H1 (cell line): ENCODE measurements around the gene NKAIN1.

Source experiments
- BRCA1 ChIP-seq: IDR thresholded peaks from 2 replicates; pipeline ENCODE4 v1.6.1; 2012; ENCODE audit warnings: low read depth, low read length, improper control_type of control experiment
- EP300 ChIP-seq, 2 experiments: IDR thresholded peaks; 1 replicate in 1 of 2; 2 replicates in 1 of 2; pipeline ENCODE4 v1.6.1; 2011 to 2012; ENCODE audit warnings: low read depth in 2 of 2, low read length in 2 of 2, mild to moderate bottlenecking in 2 of 2, borderline replicate concordance in 1 of 2, inconsistent platforms in 1 of 2, moderate library complexity in 1 of 2
- HDAC2 ChIP-seq, 2 experiments: fragments of 300-600 bp in 1 of 2; sonication (generic) in 1 of 2; IDR thresholded peaks; 2 replicates each; pipeline ENCODE4 v1.6.1; 2011 to 2012; ENCODE audit warnings: low read depth in 2 of 2, low read length in 2 of 2, mild to moderate bottlenecking in 2 of 2, moderate library complexity in 2 of 2, borderline replicate concordance in 1 of 2, inconsistent platforms in 1 of 2
- POLR2AphosphoS5 ChIP-seq: IDR thresholded peaks from 2 replicates; pipeline ENCODE4 v1.6.1; 2011; ENCODE audit warnings: low read depth, low read length
- ZNF274 ChIP-seq: IDR thresholded peaks from 2 replicates; pipeline ENCODE4 v1.7.0; 2012; ENCODE audit warnings: low read length, borderline replicate concordance; ENCODE audit errors: extremely low read depth
- TF ChIP-seq, protein P1 (sequence below): IDR thresholded peaks from 2 replicates; pipeline ENCODE4 v1.6.1; 2011; ENCODE audit warnings: low read length, improper control_type of control experiment

DNA sequence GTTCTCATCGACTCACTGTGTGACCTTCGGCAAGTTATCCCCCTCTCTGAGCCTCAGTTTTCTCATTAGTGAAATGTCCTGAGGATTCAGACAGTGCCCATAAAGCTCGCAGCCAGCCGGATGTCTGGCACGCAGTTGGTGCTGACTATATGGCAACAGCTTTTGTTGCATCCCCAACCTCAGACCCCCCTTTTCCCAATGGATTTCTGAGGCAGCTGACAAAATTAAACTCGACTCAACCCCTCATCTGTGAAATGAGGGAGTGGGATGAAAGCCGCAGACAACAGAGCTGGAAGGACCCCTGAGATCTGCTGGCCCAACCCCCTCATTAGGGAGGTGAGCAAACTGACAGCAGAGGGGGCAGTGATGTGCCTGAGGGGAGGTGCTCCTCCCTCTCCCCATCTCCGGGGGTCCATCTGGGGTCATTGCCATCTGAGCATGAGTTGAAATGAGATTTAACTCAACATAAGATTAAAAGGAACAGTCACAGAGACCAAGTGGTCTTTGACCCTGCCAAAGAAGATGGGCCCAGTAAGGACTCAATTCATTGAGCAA lies 40.4 kb downstream of the NKAIN1 start:
- no peak for TF ChIP-seq BRCA1
- TF ChIP-seq ZNF274 = no peak
- TF ChIP-seq POLR2AphosphoS5 = no peak
- no peak for TF ChIP-seq EP300 (IDR thresholded peaks at IDR 0.05; ENCODE audit: borderline replicate concordance in 1 of 2, low read depth in 2 of 2, low read length in 2 of 2)
- TF ChIP-seq, protein P1, sequence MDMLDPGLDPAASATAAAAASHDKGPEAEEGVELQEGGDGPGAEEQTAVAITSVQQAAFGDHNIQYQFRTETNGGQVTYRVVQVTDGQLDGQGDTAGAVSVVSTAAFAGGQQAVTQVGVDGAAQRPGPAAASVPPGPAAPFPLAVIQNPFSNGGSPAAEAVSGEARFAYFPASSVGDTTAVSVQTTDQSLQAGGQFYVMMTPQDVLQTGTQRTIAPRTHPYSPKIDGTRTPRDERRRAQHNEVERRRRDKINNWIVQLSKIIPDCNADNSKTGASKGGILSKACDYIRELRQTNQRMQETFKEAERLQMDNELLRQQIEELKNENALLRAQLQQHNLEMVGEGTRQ = no peak
- TF ChIP-seq HDAC2 (IDR thresholded peaks at IDR 0.05; ENCODE audit: borderline replicate concordance in 1 of 2, low read depth in 2 of 2, low read length in 2 of 2) = no peak
